GM21367 (cell line): ENCODE data around the gene VSIG4.

Source experiments
- ATAC-seq: cut with Tn5 transposase; IDR thresholded peaks from one replicate; pipeline ENCODE4 v1.9.1; 2021; ENCODE audit not compliant: unreplicated experiment

VSIG4 gene

GRCh38 chrX:66009231-66009845 is 30.5 kb downstream of the VSIG4 start:
- no peak for ATAC-seq

GRCh38 chrX:66008328-66008970 is 31.4 kb downstream of the VSIG4 start:
- no peak for ATAC-seq

GRCh38 chrX:66007851-66008250 is 32.0 kb downstream of the VSIG4 start:
- no peak for ATAC-seq

- no peak for ATAC-seq
Observed at GRCh38 chrX:66005830-66006449, 33.9 kb downstream of the VSIG4 start.

- ATAC-seq: no peak
Observed at GRCh38 chrX:66004928-66005829, 34.7 kb downstream of the VSIG4 start.

- peak; percentile 54 for ATAC-seq
Observed at GRCh38 chrX:66002824-66003680, 36.8 kb downstream of the VSIG4 start.

GRCh38 chrX:66001596-66001995 is 38.3 kb downstream of the VSIG4 start:
- no peak for ATAC-seq

- ATAC-seq: no peak
Observed at GRCh38 chrX:66000628-66001272, 39.1 kb downstream of the VSIG4 start.

GRCh38 chrX:66000178-66000577 is 39.7 kb downstream of the VSIG4 start:
- no peak for ATAC-seq

GRCh38 chrX:65999563-66000148 is 40.2 kb downstream of the VSIG4 start:
- no peak for ATAC-seq

GRCh38 chrX:65999029-65999562 is 40.8 kb downstream of the VSIG4 start:
- no peak for ATAC-seq

- ATAC-seq: no peak
Observed at GRCh38 chrX:65997978-65998717, 41.7 kb downstream of the VSIG4 start.

GRCh38 chrX:65994519-65995506 is 45.1 kb downstream of the VSIG4 start:
- ATAC-seq: no peak

- no peak for ATAC-seq
Observed at GRCh38 chrX:65993915-65994460, 45.9 kb downstream of the VSIG4 start.

- ATAC-seq: no peak
Observed at GRCh38 chrX:65993332-65993731, 46.5 kb downstream of the VSIG4 start.

- no peak for ATAC-seq
Observed at GRCh38 chrX:65990702-65991101, 49.2 kb downstream of the VSIG4 start.

GRCh38 chrX:65987811-65988210 is 52.1 kb downstream of the VSIG4 start:
- no peak for ATAC-seq
